Measurements from ENCODE around the gene NUP160. TPM values are rescaled to one million over a fixed set of nuclear protein-coding genes. Genes with fewer than 3 reads are reported as not detected.
A peak's percentile ranks its signal among the peaks of the same experiment; 100 is the strongest.
"Not testable (repeated sequence)": the region's sequence is repeated elsewhere in the genome, so short reads cannot be mapped to it uniquely, and the experiment has no call there.

Gene NUP160, protein sequence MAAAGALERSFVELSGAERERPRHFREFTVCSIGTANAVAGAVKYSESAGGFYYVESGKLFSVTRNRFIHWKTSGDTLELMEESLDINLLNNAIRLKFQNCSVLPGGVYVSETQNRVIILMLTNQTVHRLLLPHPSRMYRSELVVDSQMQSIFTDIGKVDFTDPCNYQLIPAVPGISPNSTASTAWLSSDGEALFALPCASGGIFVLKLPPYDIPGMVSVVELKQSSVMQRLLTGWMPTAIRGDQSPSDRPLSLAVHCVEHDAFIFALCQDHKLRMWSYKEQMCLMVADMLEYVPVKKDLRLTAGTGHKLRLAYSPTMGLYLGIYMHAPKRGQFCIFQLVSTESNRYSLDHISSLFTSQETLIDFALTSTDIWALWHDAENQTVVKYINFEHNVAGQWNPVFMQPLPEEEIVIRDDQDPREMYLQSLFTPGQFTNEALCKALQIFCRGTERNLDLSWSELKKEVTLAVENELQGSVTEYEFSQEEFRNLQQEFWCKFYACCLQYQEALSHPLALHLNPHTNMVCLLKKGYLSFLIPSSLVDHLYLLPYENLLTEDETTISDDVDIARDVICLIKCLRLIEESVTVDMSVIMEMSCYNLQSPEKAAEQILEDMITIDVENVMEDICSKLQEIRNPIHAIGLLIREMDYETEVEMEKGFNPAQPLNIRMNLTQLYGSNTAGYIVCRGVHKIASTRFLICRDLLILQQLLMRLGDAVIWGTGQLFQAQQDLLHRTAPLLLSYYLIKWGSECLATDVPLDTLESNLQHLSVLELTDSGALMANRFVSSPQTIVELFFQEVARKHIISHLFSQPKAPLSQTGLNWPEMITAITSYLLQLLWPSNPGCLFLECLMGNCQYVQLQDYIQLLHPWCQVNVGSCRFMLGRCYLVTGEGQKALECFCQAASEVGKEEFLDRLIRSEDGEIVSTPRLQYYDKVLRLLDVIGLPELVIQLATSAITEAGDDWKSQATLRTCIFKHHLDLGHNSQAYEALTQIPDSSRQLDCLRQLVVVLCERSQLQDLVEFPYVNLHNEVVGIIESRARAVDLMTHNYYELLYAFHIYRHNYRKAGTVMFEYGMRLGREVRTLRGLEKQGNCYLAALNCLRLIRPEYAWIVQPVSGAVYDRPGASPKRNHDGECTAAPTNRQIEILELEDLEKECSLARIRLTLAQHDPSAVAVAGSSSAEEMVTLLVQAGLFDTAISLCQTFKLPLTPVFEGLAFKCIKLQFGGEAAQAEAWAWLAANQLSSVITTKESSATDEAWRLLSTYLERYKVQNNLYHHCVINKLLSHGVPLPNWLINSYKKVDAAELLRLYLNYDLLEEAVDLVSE (N-terminal part only)
- 10 to 100 TPM; 13.8 to 15.3 TPM for total RNA-seq

DNA sequence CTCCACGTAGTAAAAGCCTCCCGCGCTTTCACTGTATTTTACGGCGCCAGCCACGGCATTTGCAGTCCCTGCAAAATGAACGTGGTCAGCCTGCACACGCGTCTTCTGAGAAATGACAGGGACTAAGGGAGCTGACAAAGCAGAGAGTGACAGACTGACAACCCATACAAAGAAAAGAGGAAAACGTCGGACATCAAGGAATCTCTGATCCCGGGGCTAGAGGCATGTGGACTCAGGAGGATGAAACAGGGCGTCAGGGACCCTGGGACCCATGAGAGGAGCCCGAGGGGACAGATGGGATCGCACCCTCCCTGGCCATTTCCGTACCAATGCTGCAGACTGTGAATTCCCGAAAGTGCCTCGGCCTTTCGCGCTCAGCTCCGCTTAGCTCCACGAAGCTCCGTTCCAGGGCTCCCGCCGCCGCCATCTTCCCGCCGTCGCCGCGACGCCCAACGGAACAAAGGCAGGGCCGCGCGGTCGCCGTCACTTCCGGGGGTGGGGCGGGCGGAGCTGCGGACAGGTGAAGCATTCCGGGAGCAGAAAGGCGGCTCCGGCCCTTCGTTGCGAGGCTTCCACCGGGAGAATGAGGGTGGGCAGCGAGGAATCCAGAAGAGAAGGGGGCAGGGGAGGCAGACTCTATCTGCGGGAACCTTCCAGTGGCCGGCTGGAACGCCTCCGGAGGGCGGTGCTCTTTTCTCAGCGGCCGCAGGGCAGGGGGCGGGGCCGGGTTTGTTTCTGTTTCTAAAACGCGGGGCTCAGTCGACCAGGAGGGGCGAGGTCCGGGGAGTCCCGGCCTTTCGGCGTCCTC, at the start of gene NUP160:
TSS of gene NUP160 (minus strand) at position 459 of the 808 bp plus-strand sequence. CDS start at position 427, 32 bp downstream.
- H3K4me1 ChIP-seq, result peaks cover 31% of the 10 kb centered on the region
- intact Hi-C loops (cut with DNase I), result no loop called here
- peak; percentile 68 to 87 (median 84) for TF ChIP-seq POLR2A (IDR thresholded peaks at IDR 0.05)
- TF ChIP-seq, protein P1, sequence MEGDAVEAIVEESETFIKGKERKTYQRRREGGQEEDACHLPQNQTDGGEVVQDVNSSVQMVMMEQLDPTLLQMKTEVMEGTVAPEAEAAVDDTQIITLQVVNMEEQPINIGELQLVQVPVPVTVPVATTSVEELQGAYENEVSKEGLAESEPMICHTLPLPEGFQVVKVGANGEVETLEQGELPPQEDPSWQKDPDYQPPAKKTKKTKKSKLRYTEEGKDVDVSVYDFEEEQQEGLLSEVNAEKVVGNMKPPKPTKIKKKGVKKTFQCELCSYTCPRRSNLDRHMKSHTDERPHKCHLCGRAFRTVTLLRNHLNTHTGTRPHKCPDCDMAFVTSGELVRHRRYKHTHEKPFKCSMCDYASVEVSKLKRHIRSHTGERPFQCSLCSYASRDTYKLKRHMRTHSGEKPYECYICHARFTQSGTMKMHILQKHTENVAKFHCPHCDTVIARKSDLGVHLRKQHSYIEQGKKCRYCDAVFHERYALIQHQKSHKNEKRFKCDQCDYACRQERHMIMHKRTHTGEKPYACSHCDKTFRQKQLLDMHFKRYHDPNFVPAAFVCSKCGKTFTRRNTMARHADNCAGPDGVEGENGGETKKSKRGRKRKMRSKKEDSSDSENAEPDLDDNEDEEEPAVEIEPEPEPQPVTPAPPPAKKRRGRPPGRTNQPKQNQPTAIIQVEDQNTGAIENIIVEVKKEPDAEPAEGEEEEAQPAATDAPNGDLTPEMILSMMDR (IDR thresholded peaks at IDR 0.05), result peak in 2 of 7 experiments; percentile 8 to 21
- ATAC-seq, result peak; percentile 94
- H3K4me3 ChIP-seq, result peak within 1 kb of the TSS; percentile 64 to 68
- no peaks in the 10 kb centered on the region for H3K27me3 ChIP-seq
- 0% methylated on average over 32 to 63 of the region's 66 CpGs for WGBS, 2 donors
- no peaks in the 10 kb centered on the region for H3K9me3 ChIP-seq
- H3K27ac ChIP-seq, result peak within 1 kb of the TSS; percentile 90 to 92 (median 90)
- no peaks in the 10 kb centered on the region for H3K36me3 ChIP-seq (replicated peaks in 1 of 2; ENCODE audit: insufficient read depth in 1 of 2, low read depth in 2 of 2)
- peak; percentile 83 to 88 (median 85) for DNase-seq

DNA sequence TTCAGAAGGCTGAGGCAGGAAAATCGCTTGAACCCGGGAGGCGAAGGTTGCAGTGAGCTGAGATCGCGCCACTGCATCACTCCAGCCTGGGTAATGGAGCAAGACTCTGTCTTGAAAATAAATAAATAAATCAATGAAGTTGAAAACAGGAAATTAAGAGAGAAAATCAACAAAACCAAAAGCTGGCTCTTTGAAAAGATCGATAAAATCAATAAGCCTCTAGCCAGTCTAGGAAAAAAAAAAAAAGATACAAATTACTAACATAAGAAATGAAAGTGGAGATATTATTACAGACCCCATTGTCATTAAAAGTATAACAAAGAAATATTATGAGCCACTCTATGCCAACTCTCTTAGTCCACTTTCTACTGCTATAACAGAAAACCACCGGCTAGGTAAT, 48.0 kb upstream of the NUP160 start:
- intact Hi-C loops (cut with DNase I), result no loop called here

DNA sequence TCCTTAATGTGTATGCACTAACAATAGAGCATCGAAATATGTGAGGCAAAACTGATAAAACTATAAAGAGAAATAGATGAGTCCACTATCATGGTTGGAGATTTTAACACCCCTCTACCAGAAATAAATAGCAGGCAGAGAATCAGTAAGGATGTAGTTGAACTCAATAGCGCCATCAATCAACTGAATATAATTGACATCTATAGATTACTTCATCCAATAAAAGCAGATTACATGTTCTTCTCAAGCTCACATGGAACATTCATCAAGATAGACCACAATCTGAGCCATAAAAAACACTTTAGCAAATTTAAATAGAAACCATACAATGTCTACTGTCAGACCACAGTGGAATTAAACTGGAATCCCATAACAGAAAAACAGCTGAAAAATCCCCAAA, 46.9 kb upstream of the NUP160 start:
- no peak for DNase-seq
- ATAC-seq, result no peak
- intact Hi-C loops (cut with DNase I), result no loop called here
- Histone ChIP-seq H3K27ac (no peak overlapping the region), H3K4me3 (no peak overlapping the region), H3K4me1 (no peaks in the 10 kb centered on the region), H3K36me3 (replicated peaks in 1 of 2; ENCODE audit: insufficient read depth in 1 of 2, low read depth in 2 of 2) (no peaks in the 10 kb centered on the region), H3K27me3 (no peaks in the 10 kb centered on the region), H3K9me3 (no peaks in the 10 kb centered on the region)
- 86 to 93% methylated on average over 2 of the region's 2 CpGs for WGBS, 2 donors
- TF ChIP-seq, protein P1 (IDR thresholded peaks at IDR 0.05), result no peak
- TF ChIP-seq POLR2A (IDR thresholded peaks at IDR 0.05), result no peak

More for the DNA sequence above, 48.0 kb upstream of the NUP160 start:
- H3K36me3 ChIP-seq (replicated peaks in 1 of 2; ENCODE audit: insufficient read depth in 1 of 2, low read depth in 2 of 2), result no peaks in the 10 kb centered on the region
- no peak for DNase-seq
- H3K4me3 ChIP-seq, result no peak overlapping the region
- H3K9me3 ChIP-seq, result no peaks in the 10 kb centered on the region
- WGBS, 2 donors, result 92 to 95% methylated on average over 7 of the region's 7 CpGs
- no peaks in the 10 kb centered on the region for H3K4me1 ChIP-seq
- ATAC-seq, result no peak
- no peaks in the 10 kb centered on the region for H3K27me3 ChIP-seq
- TF ChIP-seq POLR2A (IDR thresholded peaks at IDR 0.05), result no peak
- TF ChIP-seq, protein P1 (IDR thresholded peaks at IDR 0.05), result no peak
- no peak overlapping the region for H3K27ac ChIP-seq

DNA sequence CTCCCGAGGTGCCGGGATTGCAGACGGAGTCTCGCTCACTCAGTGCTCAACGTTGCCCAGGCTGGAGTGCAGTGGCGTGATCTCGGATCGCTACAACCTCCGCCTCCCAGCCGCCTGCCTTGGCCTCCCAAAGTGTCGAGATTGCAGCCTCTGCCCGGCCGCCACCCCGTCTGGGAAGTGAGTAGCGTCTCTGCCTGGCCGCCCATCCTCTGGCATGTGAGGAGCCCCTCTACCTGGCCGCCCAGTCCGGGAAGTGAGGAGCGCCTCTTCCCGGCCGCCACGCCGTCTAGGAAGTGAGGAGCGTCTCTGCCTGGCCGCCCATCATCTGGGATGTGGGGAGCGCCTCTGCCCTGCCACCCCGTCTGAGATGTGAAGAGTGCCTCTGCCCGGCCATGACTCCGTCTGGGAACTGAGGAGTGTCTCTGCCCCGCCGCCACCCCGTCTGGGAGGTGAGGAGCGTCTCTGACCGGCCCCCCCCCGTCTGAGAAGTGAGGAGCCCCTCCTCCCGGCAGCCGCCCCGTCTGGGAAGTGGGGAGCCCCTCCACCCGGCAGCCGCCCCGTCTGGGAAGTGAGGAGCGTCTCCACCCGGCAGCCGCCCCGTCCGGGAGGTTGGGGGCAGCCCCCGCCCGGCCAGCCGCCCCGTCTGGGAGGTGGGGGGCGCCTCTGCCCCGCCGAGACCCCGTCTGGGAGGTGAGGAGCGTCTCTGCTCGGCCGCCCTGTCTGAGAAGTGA, 44.6 kb upstream of the NUP160 start:
- ATAC-seq; intact Hi-C loops (cut with DNase I); H3K27ac ChIP-seq; H3K27me3 ChIP-seq; H3K4me3 ChIP-seq; H3K9me3 ChIP-seq; H3K36me3 ChIP-seq (replicated peaks in 1 of 2; ENCODE audit: insufficient read depth in 1 of 2, low read depth in 2 of 2); H3K4me1 ChIP-seq; DNase-seq: not testable (repeated sequence)
- WGBS, 2 donors, result 94 to 95% methylated on average over 14 to 18 of the region's 57 CpGs

Measured in body of pancreas (tissue), 4 donors.